ENCODE measurements around the gene B9D2.
"Not testable (repeated sequence)": the region's sequence is repeated elsewhere in the genome, so short reads cannot be mapped to it uniquely, and the experiment has no call there.

B9D2 gene

DNA sequence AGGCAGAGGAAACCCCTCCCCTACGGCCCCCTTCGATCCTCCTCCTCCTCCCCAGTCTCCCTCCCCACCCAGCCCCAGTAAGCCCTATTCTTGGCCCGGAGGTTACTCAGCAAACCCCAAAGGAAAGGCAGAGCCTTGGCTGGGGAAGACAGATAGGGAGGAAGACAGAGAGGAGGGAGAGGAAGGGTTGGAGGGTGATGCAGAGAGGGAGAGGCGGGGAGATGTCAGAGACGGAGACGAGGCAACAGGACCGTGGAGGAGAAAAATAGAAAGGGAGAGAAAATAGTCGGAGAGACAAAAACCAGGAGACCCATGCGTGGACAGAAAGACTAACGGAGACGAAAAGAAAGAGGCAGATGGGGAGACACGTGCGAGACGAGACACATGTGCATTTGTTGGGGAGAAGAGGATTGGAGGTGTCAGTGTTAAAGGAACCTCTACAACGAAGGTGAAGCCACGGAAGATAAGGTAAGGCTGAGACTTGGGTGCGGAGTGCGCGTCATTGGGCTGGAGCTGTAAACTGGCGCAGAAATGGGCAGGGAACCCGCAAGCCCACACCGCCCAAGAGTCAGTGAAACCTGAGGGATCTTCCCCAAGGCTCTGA lies 13.1 kb downstream of the B9D2 start:
- intact Hi-C loops (cut with DNase I; ENCODE audit: low total_unique reads): loop anchor here (5.0 kb wide), 1 partner anchor 39 kb away; the partner anchor contains the start of gene CCDC97
- Histone ChIP-seq H3K4me1 (peaks cover 0 to 35% (median 16%) of the 10 kb centered on the region in 4 donors), H3K9me3 (no peaks in the 10 kb centered on the region), H3K36me3 (peaks cover 0 to 23% (median 23%) of the 10 kb centered on the region in 3 donors), H3K27me3 (no peaks in the 10 kb centered on the region), H3K27ac (peak overlapping the region; percentile 89), H3K4me3 (peak overlapping the region; percentile 83 to 96)
- no peak for DNase-seq
- no peak for TF ChIP-seq CTCF (IDR thresholded peaks at IDR 0.05)

GRCh38 chr19:41346916-41347315 lies 17.0 kb downstream of the B9D2 start:
- H3K27ac ChIP-seq; DNase-seq; H3K27me3 ChIP-seq; intact Hi-C loops (cut with DNase I; ENCODE audit: low total_unique reads); H3K4me3 ChIP-seq; H3K9me3 ChIP-seq: not testable (repeated sequence)
- Histone ChIP-seq H3K36me3 (peaks cover 26 to 59% (median 58%) of the 10 kb centered on the region in 3 donors), H3K4me1 (peaks cover 0 to 15% (median 11%) of the 10 kb centered on the region in 4 donors)

DNA sequence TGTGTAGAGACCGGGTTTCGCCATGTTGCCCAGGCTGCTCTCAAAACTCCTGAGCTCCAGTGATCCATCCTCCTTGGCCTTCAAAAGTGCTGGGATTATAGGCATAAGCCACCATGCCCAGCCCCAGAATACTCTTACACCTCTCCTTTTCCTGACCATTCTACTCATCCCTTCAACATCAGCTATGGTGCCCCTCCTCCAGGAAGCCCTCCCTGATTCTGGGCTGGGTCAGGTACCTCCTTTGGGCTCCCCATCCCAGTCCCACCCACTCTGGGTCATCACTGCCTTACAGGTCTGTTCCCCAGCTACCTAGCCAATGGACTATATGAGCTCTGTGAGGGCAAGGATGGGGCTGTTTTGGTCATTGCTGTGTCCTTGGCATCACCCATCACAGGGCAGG lies 19.8 kb downstream of the B9D2 start:
- intact Hi-C loops (cut with DNase I; ENCODE audit: low total_unique reads): no loop called here
- peaks cover 31 to 80% (median 77%) of the 10 kb centered on the region in 3 donors for H3K36me3 ChIP-seq
- no peak for DNase-seq
- no peak overlapping the region for H3K4me3 ChIP-seq
- no peaks in the 10 kb centered on the region for H3K27me3 ChIP-seq
- H3K9me3 ChIP-seq: no peaks in the 10 kb centered on the region
- TF ChIP-seq CTCF (IDR thresholded peaks at IDR 0.05): no peak
- H3K27ac ChIP-seq: no peak overlapping the region
- no peaks in the 10 kb centered on the region for H3K4me1 ChIP-seq

DNA sequence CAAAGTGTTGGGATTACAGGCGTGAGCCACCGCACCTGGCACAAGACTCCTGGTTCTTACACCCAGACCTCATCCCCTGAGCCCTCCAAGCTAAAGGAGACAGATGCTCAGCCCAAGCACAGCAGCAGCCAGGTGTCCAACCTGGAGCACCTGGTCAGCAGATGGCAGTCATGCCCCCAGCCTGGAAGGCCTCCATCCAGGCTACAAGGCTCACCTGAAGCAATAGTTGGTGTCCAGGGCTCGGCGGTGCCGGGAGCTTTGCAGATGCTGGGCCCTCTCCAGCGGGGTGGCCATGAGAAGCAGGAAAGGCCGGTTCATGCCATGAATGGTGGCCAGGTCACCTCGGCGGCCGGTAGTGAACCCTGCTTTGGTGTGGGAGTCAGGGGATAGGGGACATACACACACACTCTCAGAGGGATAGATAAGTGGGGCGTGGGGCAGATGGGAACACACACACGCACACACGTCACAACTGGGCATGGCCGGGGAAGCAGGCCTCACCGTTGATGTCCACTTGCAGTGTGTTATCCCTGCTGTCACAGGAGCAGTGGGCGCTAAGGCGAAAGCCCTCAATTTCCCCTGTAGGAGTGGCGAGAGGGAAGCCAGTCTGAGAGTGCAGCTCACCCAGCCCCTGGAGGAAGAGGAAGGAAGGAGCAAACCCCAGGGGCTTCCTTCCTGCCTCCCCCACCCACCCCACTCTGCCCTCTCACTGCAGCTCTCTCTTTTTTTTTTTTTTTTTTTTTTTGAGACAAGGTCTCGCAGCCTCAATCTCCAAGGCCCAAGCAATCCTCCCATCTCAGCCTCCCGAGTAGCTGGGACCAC lies 22.1 kb downstream of the B9D2 start:
- DNase-seq: no peak
- H3K4me3 ChIP-seq: no peak overlapping the region
- TF ChIP-seq CTCF (IDR thresholded peaks at IDR 0.05): no peak
- no peaks in the 10 kb centered on the region for H3K4me1 ChIP-seq
- peaks cover 34 to 85% (median 82%) of the 10 kb centered on the region in 3 donors for H3K36me3 ChIP-seq
- no peaks in the 10 kb centered on the region for H3K27me3 ChIP-seq
- intact Hi-C loops (cut with DNase I; ENCODE audit: low total_unique reads): no loop called here
- no peaks in the 10 kb centered on the region for H3K9me3 ChIP-seq
- H3K27ac ChIP-seq: no peak overlapping the region

- intact Hi-C loops (cut with DNase I; ENCODE audit: low total_unique reads): no loop called here
- Histone ChIP-seq H3K4me1 (no peaks in the 10 kb centered on the region), H3K4me3 (no peak overlapping the region), H3K9me3 (no peaks in the 10 kb centered on the region), H3K27me3 (no peaks in the 10 kb centered on the region), H3K27ac (no peak overlapping the region), H3K36me3 (peaks cover 29 to 80% (median 71%) of the 10 kb centered on the region in 3 donors)
- TF ChIP-seq CTCF (IDR thresholded peaks at IDR 0.05): no peak
- no peak for DNase-seq
Measured at GRCh38 chr19:41339936-41340335, 24.0 kb downstream of the B9D2 start.

GRCh38 chr19:41335467-41335866 lies 28.5 kb downstream of the B9D2 start:
- H3K27ac ChIP-seq: no peak overlapping the region
- DNase-seq: no peak
- no peaks in the 10 kb centered on the region for H3K9me3 ChIP-seq
- no peak for TF ChIP-seq CTCF (IDR thresholded peaks at IDR 0.05)
- intact Hi-C loops (cut with DNase I; ENCODE audit: low total_unique reads): no loop called here
- H3K36me3 ChIP-seq: peaks cover 19 to 60% (median 52%) of the 10 kb centered on the region in 3 donors
- H3K27me3 ChIP-seq: no peaks in the 10 kb centered on the region
- no peak overlapping the region for H3K4me3 ChIP-seq
- no peaks in the 10 kb centered on the region for H3K4me1 ChIP-seq

All from tibial artery (tissue), 4 donors.